Nephron progenitor cell (in vitro differentiated cells): Measurements from ENCODE around the gene GSE1.
"Not testable (repeated sequence)": the region's sequence is repeated elsewhere in the genome, so short reads cannot be mapped to it uniquely, and the experiment has no call there.

ENCODE experiments used
- DNase-seq: peaks from one replicate; pipeline ENCODE4 v3.0.0; 2021
- H3K27ac Mint-ChIP-seq: 2 replicates; pipeline ENCODE4 v1.8.0; 2021; ENCODE audit warnings: mild to moderate bottlenecking, moderate library complexity, mixed read lengths
- H3K27me3 Mint-ChIP-seq: 2 replicates; pipeline ENCODE4 v1.8.0; 2021; ENCODE audit warnings: mild to moderate bottlenecking, low read depth, mixed read lengths; ENCODE audit not compliant: poor library complexity
- H3K36me3 Mint-ChIP-seq: 2 replicates; pipeline ENCODE4 v1.8.0; 2021; ENCODE audit warnings: low read depth, mixed read lengths
- H3K4me1 Mint-ChIP-seq: 2 replicates; pipeline ENCODE4 v1.8.0; 2021; ENCODE audit warnings: mixed read lengths
- H3K4me3 Mint-ChIP-seq: 2 replicates; pipeline ENCODE4 v1.8.0; 2021; ENCODE audit warnings: mild to moderate bottlenecking, moderate library complexity, mixed read lengths
- H3K9me3 Mint-ChIP-seq: 2 replicates; pipeline ENCODE4 v1.8.0; 2021; ENCODE audit warnings: mild to moderate bottlenecking, moderate library complexity, mixed read lengths
- TF ChIP-seq, protein P1 (sequence below): fragments of 200-600 bp; sonication (generic); IDR thresholded peaks from 2 replicates; pipeline ENCODE4 v1.5.0; 2021; ENCODE audit warnings: antibody characterized with exemption

The GSE1 gene

DNA sequence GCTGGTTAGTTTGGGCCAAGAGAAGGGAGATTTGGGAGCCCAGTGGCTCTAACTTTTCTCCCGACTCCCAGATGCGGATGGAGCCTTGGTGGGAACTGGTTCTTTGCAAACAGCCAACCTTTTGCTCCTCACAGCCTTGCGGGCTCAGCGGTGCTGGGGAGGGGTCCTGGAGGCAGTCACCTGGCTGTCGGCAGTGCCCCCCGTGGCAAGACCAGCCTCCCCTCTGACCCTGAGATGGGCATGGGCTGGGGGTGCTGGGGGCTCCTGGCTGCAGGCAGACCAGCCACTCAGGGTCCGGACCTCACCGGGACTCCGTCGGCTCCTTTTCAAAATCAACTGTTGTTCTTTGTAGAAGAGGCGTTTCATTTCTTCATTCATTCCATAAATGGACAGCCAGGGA lies 21.7 kb upstream of the GSE1 start:
- peaks cover 9% of the 10 kb centered on the region for H3K36me3 Mint-ChIP-seq
- peaks cover 7% of the 10 kb centered on the region for H3K27me3 Mint-ChIP-seq
- peaks cover 50% of the 10 kb centered on the region for H3K4me1 Mint-ChIP-seq
- H3K27ac Mint-ChIP-seq = no peak overlapping the region
- H3K4me3 Mint-ChIP-seq = peak overlapping the region; percentile 2
- DNase-seq = no peak
- no peaks in the 10 kb centered on the region for H3K9me3 Mint-ChIP-seq
- TF ChIP-seq, protein P1, sequence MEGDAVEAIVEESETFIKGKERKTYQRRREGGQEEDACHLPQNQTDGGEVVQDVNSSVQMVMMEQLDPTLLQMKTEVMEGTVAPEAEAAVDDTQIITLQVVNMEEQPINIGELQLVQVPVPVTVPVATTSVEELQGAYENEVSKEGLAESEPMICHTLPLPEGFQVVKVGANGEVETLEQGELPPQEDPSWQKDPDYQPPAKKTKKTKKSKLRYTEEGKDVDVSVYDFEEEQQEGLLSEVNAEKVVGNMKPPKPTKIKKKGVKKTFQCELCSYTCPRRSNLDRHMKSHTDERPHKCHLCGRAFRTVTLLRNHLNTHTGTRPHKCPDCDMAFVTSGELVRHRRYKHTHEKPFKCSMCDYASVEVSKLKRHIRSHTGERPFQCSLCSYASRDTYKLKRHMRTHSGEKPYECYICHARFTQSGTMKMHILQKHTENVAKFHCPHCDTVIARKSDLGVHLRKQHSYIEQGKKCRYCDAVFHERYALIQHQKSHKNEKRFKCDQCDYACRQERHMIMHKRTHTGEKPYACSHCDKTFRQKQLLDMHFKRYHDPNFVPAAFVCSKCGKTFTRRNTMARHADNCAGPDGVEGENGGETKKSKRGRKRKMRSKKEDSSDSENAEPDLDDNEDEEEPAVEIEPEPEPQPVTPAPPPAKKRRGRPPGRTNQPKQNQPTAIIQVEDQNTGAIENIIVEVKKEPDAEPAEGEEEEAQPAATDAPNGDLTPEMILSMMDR = no peak

DNA sequence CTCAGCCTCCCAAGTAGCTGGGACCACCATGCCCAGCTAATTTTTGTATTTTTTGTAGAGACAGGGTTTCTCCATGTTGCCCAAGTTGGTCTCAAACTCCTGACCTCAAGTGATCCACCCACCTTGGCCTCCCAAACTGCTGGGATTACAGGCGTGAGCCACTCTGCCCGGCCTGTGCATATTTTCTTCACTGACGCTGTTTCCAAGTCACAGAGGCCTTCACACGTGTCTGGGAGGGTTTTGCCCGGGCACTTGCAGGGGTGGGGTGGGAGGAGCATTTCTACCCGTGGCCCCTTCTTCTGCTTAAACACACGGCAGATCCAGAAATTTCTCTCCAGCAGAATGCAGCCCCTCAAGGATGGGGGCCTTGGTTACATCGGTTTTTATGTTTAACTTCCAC lies 20.8 kb upstream of the GSE1 start:
- H3K9me3 Mint-ChIP-seq, H3K36me3 Mint-ChIP-seq, H3K4me3 Mint-ChIP-seq, H3K27me3 Mint-ChIP-seq, DNase-seq: not testable (repeated sequence)
- Mint-ChIP-seq H3K27ac (peak overlapping the region; percentile 66), H3K4me1 (peaks cover 43% of the 10 kb centered on the region)

DNA sequence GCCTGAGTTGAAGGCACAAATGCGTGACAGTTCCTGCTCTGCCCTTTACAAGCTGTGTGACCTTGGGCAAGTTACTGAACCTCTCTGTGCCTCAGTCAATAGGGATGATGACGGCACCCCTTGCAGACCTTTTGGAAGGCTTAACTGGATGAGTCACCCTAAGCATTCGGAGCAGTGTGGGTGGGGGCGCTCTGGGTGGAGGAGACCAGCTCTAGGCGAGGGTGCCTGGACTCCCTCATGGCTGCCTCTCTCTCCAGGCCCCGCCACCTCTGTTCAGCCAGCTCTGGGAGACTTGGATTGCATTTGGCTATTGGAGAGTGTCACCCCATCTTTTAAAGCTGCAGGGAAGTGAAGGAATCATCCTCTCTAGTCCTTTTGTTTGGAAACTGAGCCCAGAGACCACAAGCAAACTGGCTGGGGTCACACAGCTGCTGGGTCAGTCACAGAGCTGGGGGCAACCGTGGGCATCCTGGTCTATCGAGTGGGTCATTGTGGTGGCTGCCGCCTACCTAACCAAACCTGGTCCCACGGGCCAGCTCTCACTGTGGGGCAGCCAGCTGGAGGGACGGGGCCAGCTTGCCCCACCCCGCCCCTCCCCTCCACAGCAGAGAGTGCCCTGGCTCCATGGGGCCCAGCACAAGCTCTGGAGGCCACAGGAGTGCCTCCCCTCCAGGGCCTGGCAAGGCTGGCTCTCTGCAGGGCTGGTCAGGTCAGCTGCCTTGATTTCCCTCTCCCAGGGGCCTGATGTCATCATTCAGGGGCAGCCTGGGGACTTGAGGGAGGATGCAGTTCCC lies 20.2 kb upstream of the GSE1 start:
- no peaks in the 10 kb centered on the region for H3K9me3 Mint-ChIP-seq
- TF ChIP-seq, protein P1 = no peak
- no peak overlapping the region for H3K4me3 Mint-ChIP-seq
- H3K4me1 Mint-ChIP-seq = peaks cover 44% of the 10 kb centered on the region
- H3K27ac Mint-ChIP-seq = no peak overlapping the region
- H3K36me3 Mint-ChIP-seq = peaks cover 14% of the 10 kb centered on the region
- no peak for DNase-seq
- H3K27me3 Mint-ChIP-seq = peaks cover 7% of the 10 kb centered on the region

DNA sequence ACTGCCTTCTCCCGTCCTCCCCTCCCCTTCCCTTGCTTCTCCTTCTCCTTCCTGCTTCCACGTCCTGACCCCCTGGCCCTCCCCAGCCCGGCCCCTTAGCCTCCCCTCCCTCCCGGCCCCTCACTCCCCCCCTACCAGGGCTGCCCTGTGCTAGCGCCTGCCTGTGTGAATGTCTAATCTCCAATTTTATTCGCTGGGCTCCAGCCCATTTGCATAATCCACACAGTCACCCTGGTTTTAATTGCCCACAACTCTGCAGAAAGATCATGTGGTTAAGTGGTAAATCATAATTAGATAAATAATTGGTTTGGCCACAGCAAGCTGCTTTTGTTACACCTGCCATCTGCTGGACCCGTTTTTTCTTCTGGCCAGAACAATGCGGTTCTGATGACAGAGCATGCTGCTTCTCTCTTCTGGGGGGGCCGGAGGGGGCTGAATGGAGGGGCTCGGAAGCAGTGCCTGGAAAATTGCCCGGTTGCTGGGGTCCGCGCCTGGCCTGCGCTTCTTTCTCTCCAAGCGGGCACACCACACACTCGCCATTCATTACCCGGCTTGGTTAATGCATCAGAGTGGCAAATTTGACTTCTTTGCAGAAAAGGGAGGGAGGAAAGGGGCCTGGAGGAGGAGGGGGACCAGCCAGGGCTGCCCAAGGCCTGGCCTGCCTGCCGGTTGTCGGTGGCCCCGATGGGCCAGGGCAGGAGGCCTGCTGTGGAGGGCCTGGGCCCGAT lies 19.5 kb upstream of the GSE1 start:
- peaks cover 44% of the 10 kb centered on the region for H3K4me1 Mint-ChIP-seq
- peak overlapping the region; percentile 14 for H3K4me3 Mint-ChIP-seq
- H3K27me3 Mint-ChIP-seq = peaks cover 7% of the 10 kb centered on the region
- peaks cover 15% of the 10 kb centered on the region for H3K36me3 Mint-ChIP-seq
- no peak for DNase-seq
- no peaks in the 10 kb centered on the region for H3K9me3 Mint-ChIP-seq
- no peak overlapping the region for H3K27ac Mint-ChIP-seq
- TF ChIP-seq, protein P1 = no peak

DNA sequence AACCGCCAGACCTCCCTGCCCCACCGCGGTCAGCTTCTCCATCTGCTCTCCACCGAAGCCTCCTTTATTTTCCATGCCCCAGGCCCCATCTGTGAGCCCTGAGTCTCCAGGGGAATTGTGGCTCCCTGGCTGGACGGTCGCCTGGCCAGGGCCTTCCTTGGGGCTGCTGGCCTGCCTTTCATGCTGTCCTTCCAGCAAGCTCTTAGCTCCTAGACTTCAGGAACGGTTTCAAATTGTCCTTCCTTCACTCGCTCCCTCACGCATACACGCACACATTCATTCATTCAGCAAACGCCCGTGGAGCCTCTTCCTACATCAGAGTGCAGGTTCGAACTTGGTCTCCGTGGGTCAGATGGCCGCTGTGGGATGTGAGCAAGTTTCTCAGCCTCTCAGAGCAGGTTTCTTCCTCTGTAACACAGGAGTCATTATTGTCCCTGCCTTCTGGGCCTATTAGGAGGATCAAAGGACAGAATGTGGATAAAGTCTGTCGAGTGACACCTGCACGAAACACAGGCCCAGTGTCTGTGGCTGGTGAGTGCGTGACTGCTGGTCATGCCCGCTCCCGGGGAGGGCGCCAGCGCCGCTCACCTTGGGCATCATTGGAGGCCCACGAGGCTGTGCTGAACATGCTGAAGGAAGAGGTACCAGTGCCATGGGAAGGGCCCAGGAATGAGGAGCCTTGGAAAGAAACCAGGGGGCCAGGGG lies 18.7 kb upstream of the GSE1 start:
- Mint-ChIP-seq H3K4me3 (no peak overlapping the region), H3K36me3 (peaks cover 15% of the 10 kb centered on the region), H3K27ac (peak overlapping the region; percentile 45), H3K4me1 (peaks cover 48% of the 10 kb centered on the region), H3K9me3 (no peaks in the 10 kb centered on the region), H3K27me3 (peaks cover 7% of the 10 kb centered on the region)
- TF ChIP-seq, protein P1 = no peak
- DNase-seq = no peak

DNA sequence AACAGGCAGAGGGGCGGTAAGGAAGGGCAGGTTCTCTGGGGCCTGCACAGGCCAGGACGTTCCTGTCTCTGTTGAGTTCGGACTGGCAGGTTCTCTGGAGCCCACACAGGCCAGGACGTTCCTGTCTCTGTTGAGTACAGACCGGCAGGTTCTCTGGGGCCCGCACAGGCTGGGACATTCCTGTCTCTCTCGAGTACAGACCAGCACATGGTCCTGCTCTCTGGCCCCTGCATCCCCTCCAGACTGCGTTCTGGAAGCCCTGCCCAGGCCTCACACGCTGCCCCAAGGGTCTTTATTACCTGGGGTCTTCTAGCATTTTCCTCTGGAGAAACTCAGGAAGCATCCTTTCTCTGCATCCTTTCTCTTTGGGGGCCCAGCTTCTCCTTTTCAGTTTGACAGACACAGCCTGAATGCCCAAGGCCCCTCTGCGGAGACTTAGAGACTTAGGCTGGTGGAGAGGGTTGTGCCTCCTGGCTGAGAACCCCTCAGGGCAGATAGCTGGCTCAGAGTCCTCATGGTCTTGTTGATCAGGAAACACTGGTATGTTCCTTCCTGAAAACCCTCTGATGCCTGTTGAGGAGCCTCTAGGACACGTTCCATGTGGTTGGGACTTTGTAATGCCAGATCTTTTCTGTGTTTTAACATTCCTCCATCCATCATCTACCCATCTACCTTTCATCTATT lies 18.0 kb upstream of the GSE1 start:
- Mint-ChIP-seq H3K27ac (no peak overlapping the region), H3K27me3 (peaks cover 11% of the 10 kb centered on the region), H3K36me3 (peaks cover 15% of the 10 kb centered on the region), H3K4me3 (no peak overlapping the region), H3K4me1 (peaks cover 55% of the 10 kb centered on the region), H3K9me3 (no peaks in the 10 kb centered on the region)
- TF ChIP-seq, protein P1 = no peak
- no peak for DNase-seq
